LHCN-M2 (cell line): ENCODE results near the gene SLC22A15. TPM values are rescaled to one million over a fixed set of nuclear protein-coding genes. Genes with fewer than 3 reads are reported as not detected.

ENCODE experiments used
- DNase-seq: peaks from one replicate; pipeline ENCODE4 v3.0.0-alpha.2; 2012; ENCODE audit warnings: low read depth
- total RNA-seq: library from RNA; depleted of rRNA; stranded (reverse); fragments of >200 nt; gene quantifications from 2 replicates; pipeline ENCODE4 v1.2.3, GENCODE V29; 2014; rRNA removed

SLC22A15 gene
- total RNA-seq, 1 experiment from 2014 or later: 4.6 TPM

GRCh38 chr1:116099919-116100318 lies 123.6 kb downstream of the SLC22A15 start:
- no peak for DNase-seq

GRCh38 chr1:116104667-116105066 lies 128.4 kb downstream of the SLC22A15 start:
- no peak for DNase-seq

DNA sequence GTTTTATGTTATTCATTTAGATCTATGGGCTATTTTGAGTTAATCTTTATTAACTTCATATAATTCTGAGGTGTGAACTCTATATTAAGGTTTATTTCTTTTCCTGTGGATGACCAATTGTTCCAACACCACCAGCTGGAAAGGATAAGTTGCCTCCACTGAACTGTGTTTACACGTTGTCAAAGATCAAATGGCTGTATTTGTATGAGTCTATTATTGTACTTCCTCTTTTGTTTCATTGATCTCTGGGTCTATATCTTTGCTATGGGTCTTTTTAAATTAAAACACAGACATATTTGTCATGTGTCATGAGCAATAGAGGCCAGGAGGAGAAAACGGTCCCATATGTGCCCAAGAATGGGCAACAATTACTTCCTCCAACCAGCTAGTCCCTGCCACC lies 129.7 kb downstream of the SLC22A15 start:
- DNase-seq: no peak

DNA sequence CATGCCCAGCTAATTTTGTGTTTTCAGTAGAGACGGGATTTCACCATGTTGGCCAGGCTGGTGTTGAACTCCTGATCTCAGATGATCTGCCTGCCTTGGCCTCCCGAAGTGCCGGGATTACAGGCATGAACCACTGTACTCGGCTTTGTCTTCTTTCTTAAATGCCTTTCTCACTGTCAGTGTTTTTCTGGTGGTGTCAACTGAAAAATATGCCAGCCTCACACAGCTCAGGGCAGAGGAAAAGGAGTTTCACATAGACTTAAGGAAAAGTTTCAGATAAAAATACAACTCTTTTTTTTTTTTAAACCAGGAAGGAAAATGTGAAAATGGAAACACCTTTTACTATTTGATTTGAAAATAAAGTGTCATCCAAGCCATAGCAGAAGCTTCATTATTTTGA lies 130.3 kb downstream of the SLC22A15 start:
- DNase-seq: no peak

GRCh38 chr1:116107371-116107770 lies 131.1 kb downstream of the SLC22A15 start:
- DNase-seq: no peak

- no peak for DNase-seq
Observed at GRCh38 chr1:116110567-116111523, 134.5 kb downstream of the SLC22A15 start, which contains the start of gene MAB21L3. TSS of gene MAB21L3 (plus strand) at chr1:116111399. CDS start at chr1:116112616, 1,217 bp downstream.

- DNase-seq: no peak
Observed at GRCh38 chr1:116111524-116112021, 135.3 kb downstream of the SLC22A15 start.

DNA sequence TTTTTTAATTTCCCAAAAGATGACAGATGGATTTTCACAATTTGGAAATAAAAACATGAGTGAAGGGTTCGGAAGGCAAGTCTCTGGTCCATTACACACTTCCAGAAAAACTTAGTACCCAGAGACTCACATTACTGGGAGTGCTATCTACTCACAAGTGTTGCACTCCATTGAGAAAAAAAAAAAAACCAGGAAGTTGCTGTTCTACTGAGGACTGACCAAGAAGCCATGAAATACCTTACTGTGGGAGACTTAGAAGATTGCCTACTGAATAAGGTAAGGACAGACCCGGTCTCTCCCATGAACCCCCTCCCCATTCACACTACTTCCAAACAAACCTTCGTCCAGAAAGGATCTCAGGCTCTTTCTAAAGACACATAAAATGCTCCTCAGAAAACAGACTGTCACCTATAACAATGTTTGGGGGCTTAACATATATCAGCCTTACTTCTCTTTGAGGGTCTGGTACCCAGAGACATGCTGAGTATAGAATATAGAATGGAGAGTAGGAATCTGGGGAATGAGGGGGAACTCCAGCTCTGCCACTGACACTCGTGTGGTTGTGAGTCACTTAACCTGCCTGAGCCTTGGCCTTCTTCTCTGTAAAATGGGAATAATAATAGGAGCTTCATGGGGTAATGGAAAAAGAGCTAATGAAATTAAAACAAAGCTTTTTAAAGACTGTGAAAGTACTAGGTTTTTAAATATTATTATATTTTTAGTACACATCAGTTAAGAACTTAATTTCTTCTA lies 136.3 kb downstream of the SLC22A15 start:
- DNase-seq: no peak

DNA sequence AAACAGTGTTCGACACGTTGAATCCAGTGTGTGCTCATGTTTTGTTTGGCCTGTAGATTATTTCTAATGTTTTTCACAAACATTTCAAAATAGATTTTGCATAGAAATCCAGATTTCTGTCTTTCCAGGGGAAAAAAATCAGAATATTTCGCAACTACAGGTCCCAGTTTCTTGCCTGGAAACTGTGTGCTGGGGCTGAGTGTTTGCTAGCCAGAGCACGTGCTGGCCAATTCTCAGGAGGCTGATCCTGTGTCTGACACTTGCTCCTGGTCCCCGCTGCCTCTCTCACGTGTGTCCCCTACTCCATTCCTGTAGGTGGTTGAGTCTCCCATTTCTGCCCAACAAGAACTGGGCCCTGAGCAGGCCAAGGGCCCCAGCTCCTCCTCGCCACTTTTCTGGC lies 137.3 kb downstream of the SLC22A15 start:
- DNase-seq: no peak

DNA sequence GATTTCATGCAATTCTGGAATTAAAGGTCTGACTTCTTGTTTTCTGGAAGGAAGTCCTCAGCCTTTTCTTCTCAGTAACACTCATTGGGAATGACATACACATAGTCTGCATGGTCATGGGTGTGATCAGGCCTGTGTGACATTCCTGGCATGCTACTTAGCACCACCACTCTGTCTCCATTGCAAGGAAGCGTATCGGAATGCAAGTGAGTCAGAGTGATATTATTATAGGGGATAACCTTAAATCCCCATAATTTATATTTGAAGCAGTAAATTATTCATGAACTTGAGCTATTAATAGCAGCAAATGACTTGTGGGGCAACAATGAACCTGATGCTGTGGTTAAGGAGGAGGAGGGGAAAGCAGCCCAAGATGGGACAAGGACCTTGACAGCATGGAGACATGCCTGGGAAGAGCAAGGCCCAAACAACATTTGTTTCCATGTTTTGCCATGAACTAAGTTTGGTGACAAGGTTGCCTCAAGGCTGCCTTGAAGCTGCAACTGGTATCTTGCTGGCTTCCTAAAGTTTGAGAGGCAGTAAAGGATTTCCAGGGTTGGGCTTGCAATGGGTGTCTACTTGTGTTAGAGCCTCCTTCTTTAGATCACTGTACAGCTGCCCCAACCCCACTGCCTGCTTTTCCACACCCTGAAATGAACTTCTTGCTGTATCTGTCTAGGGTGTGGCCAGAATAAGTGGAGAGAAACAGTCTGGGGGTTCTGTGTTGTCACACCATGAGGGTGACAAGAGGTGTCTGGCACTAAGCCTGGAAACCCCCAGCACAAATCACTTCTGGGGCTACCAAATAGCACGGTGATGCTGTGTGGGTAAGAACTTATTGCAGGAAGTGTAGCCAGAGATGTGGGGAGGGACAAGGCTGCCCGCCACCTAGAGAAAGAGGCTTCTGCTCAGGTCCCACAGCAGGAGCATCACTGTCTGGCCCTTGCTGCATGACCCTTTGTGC lies 139.4 kb downstream of the SLC22A15 start:
- DNase-seq: peak; percentile 79

- DNase-seq: no peak
Observed at GRCh38 chr1:116118471-116118870, 142.2 kb downstream of the SLC22A15 start.

Other genes with a start within 250 kb of the SLC22A15 start
- gene CASQ2, start 207.8 kb upstream of the SLC22A15 start, total RNA-seq: 0.17 and 0.19 TPM in 2 replicates
- 0.19 and 0.63 TPM in 2 replicates for gene NHLH2, start 135.4 kb upstream of the SLC22A15 start, total RNA-seq
- gene MAB21L3, start 134.9 kb downstream of the SLC22A15 start, total RNA-seq: 0.06 TPM in 1 of 2 replicates, not detected in the other